ENCODE data around the gene KDELR3.

Gene KDELR3

DNA sequence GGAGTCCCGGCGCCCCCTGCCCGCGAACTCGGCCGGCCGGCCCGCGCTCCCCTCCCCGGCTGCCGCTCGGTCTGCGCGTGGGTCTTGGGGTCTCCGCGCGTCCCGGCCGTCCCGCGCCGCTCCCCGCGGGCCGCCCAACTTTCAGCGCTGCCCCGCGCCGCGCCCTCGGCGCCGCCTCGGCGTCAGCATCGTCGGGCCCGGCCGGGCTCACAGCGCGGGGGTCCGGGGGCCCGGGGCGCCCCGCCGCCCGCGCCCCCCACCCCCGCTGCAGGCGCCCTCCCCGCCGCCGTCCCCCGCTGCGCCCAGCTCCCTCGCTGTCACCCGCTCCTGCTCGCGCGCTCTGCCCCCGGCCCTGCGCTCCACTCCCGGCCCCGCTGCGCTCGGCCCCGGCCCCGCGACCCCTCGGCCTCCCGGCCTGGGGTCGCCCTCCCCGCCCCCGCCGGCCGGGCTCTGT, 12.8 kb upstream of the KDELR3 start, which contains the start of gene KCNJ4:
KCNJ4 (minus strand) TSS at position 124 of the 454 bp plus-strand sequence. CDS start 27,067 bp downstream, outside the sequence.
- TF ChIP-seq, protein P1, sequence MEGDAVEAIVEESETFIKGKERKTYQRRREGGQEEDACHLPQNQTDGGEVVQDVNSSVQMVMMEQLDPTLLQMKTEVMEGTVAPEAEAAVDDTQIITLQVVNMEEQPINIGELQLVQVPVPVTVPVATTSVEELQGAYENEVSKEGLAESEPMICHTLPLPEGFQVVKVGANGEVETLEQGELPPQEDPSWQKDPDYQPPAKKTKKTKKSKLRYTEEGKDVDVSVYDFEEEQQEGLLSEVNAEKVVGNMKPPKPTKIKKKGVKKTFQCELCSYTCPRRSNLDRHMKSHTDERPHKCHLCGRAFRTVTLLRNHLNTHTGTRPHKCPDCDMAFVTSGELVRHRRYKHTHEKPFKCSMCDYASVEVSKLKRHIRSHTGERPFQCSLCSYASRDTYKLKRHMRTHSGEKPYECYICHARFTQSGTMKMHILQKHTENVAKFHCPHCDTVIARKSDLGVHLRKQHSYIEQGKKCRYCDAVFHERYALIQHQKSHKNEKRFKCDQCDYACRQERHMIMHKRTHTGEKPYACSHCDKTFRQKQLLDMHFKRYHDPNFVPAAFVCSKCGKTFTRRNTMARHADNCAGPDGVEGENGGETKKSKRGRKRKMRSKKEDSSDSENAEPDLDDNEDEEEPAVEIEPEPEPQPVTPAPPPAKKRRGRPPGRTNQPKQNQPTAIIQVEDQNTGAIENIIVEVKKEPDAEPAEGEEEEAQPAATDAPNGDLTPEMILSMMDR (IDR thresholded peaks at IDR 0.05; ENCODE audit: control insufficient read depth, insufficient read depth, low read depth, low read length, missing control alignments) = no peak
- DNase-seq (ENCODE audit: low read depth) = no peak
- no peak within 1 kb of the TSS for H3K4me3 ChIP-seq (ENCODE audit: control insufficient read depth, low read depth, low read length)

DNA sequence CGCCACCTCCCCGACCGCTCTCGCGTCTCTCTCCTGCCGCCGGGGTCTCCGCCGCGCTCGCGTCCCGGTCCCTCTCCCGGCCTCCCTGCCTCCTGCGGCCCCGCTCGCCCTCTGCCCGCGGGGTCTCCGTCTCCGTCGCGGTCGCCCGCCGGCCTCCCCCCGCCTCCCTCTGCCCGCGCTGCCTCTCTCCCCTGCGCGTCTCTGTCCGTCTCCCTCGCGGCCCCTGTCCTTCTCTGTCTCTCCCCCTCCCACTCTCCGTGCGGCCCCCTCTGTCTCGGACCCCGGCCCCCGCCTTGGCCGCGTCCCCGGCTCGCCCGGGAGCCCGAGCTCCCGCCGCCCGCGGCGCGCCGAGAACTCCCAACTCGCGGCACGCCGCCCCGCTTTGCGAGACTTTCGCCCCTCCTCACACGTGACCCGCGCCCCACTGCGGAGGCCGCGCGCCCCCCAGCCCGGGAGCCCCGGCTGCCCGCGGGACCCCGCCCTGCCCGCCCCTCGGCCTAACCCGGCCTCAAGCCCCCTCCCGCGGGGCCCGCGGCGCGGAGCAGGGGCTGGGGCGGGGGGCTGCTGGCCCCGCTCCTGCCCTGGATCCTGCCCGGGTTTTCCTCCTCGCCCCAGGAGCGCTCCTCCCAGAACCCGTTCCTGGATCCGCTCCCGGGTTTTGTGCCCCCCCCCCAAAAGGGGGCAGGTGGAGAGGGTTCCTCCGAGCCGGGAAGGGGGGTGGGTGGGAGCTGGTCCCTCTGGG, 12.2 kb upstream of the KDELR3 start:
- DNase-seq (ENCODE audit: low read depth) = no peak
- no peak overlapping the region for H3K4me3 ChIP-seq (ENCODE audit: control insufficient read depth, low read depth, low read length)
- TF ChIP-seq, protein P1 (IDR thresholded peaks at IDR 0.05; ENCODE audit: control insufficient read depth, insufficient read depth, low read depth, low read length, missing control alignments) = no peak

DNA sequence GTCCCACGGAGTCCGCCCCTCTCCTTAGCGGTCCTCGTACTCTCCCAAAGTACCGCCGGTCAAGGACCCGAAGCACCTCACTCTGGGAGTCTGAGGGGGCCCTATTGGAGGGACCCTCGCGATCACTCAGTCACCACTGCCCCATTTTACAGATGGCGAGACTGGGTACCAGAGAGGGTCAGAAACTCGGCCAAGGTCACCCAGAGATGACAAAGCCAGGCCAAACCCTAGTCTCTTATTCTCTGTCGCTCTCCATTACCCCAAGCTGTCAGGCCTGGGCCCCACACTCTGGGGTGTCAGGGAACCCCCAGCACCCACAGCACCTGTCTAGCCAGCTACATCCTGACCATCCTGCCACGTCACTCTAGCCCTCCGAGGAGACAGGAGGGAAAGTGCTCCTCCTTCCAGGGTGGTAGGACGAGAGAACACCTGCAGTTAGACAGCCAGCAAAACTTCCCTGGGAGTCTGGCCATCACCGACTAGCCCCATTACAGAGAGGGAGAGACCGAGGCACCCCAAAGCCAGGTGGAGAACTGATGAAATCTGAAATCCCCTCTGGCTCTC, 11.5 kb upstream of the KDELR3 start:
- H3K4me3 ChIP-seq (ENCODE audit: control insufficient read depth, low read depth, low read length) = no peak overlapping the region
- TF ChIP-seq, protein P1 (IDR thresholded peaks at IDR 0.05; ENCODE audit: control insufficient read depth, insufficient read depth, low read depth, low read length, missing control alignments) = no peak
- no peak for DNase-seq (ENCODE audit: low read depth)

DNA sequence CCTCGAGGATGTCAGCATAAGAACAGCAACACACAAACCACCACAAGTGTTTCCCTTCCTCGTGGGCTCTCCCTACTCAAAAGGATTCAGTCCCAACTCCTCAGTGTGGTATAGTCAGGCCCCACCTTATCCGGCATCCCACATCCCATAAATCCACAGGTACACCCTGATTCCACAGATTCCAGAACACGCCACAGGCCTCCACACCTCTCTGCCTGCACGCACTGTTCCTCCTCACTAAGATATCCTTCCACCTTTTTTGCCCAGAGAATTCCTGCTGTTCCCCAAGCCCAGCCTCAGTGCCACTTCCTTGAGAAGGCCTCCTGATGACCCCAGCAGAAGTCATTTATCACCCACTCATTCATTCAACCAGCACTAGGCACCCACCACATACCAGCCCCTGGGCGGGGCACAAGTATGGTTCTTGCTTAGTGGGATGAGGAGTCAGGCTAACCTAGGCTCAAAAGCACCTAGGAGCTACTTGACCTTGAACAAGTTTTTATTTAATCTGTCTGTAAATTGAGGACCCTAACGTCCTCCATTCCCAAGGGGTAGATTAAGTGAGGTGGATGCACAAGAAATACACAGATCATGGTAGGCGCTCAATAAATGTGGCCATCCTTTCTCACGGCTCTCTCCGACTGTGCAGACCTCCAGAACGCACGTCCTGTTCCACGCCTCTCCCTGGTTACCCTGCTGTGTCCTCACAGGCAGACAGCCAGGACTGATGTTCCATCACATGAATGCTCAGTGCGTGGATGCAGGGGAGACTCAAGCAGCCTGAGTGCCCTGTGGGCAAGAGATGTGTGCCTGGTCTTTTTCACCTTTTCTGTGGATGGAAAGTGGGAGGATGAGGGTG, 10.8 kb upstream of the KDELR3 start:
- no peak overlapping the region for H3K4me3 ChIP-seq (ENCODE audit: control insufficient read depth, low read depth, low read length)
- no peak for DNase-seq (ENCODE audit: low read depth)
- TF ChIP-seq, protein P1 (IDR thresholded peaks at IDR 0.05; ENCODE audit: control insufficient read depth, insufficient read depth, low read depth, low read length, missing control alignments) = no peak

DNA sequence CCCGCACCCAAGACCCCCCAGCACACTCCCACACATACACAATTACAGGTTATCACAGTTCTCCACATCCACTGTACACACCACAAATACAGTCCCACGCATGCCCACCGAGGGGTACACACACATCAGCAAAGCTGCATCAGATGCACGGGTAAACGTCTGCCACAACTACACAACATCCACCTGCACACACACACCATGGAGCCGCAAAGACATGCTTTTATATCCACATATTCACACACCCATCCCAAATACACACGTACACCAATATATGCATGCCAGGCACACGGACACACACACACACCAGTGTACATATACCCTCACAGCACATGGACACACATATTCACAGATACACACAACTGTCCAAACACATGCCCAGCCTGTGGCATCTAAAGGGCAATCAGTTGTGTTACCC, 7.5 kb upstream of the KDELR3 start:
- TF ChIP-seq, protein P1 (IDR thresholded peaks at IDR 0.05; ENCODE audit: control insufficient read depth, insufficient read depth, low read depth, low read length, missing control alignments) = no peak
- H3K4me3 ChIP-seq (ENCODE audit: control insufficient read depth, low read depth, low read length) = no peak overlapping the region
- DNase-seq (ENCODE audit: low read depth) = no peak

DNA sequence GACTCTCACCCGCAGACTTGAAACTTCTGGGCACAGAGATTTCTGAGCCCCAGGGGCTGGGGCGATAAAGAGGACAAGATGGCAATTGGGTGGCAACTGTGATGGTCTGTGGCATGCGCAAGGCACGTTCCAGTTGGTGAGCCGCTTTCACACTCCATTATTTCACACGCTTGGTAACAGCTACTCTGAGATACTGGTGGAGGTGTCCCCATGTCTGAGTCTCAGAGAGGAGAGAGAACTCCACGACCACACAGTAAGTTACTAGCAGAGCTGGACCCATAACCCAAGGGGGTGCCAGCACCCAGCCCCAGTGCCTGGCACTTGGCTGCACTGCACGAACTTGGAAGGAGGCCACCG, 6.9 kb upstream of the KDELR3 start:
- H3K4me3 ChIP-seq (ENCODE audit: control insufficient read depth, low read depth, low read length) = no peak overlapping the region
- no peak for DNase-seq (ENCODE audit: low read depth)
- TF ChIP-seq, protein P1 (IDR thresholded peaks at IDR 0.05; ENCODE audit: control insufficient read depth, insufficient read depth, low read depth, low read length, missing control alignments) = no peak

Data from AG09309 (cell line).